HepG2 (cell line): Measurements from ENCODE around the gene INF2. TPM values are rescaled to one million over a fixed set of nuclear protein-coding genes. Genes with fewer than 3 reads are reported as not detected.
A peak's percentile ranks its signal among the peaks of the same experiment; 100 is the strongest.

Experiments
- GABPB1 ChIP-seq: IDR thresholded peaks from 2 replicates; pipeline ENCODE4 v1.6.1; 2016; ENCODE audit warnings: mild to moderate bottlenecking, missing genetic modification reagents, moderate library complexity, missing compliant biosample characterization
- HNF4A ChIP-seq: sonication (generic); formaldehyde crosslinking; IDR thresholded peaks from 2 replicates; pipeline ENCODE4 v1.4.0; 2020; ENCODE audit warnings: missing genetic modification reagents
- MAF1 ChIP-seq: sonication (generic); formaldehyde crosslinking; IDR thresholded peaks from 2 replicates; pipeline ENCODE4 v1.5.0; 2020; ENCODE audit warnings: missing genetic modification reagents, borderline replicate concordance
- MATR3 ChIP-seq: sonication (generic); formaldehyde crosslinking; IDR thresholded peaks from 2 replicates; pipeline ENCODE4 v1.4.0; 2020; ENCODE audit warnings: missing genetic modification reagents
- NFE2 ChIP-seq: sonication (generic); formaldehyde crosslinking; IDR thresholded peaks from 2 replicates; pipeline ENCODE4 v1.4.0; 2020; ENCODE audit warnings: missing genetic modification reagents
- POLR2A ChIP-seq, 2 experiments: IDR thresholded peaks; 2 replicates each; pipeline ENCODE4 v1.6.1; 2011; ENCODE audit warnings: low read depth in 2 of 2, low read length in 2 of 2, mild to moderate bottlenecking in 1 of 2, moderate library complexity in 1 of 2; ENCODE audit not compliant: insufficient read depth in 1 of 2
- POLR2AphosphoS2 ChIP-seq: IDR thresholded peaks from 2 replicates; pipeline ENCODE4 v1.6.1; 2011; ENCODE audit warnings: low read depth, low read length, improper control_type of control experiment
- POLR2AphosphoS5 ChIP-seq: IDR thresholded peaks from 2 replicates; pipeline ENCODE4 v1.6.1; 2012; ENCODE audit warnings: low read depth, low read length
- RBM39 ChIP-seq: fragments of 200-400 bp; formaldehyde crosslinking; IDR thresholded peaks from one replicate; pipeline ENCODE4 v1.6.1; 2018; ENCODE audit warnings: antibody characterized with exemption, mild to moderate bottlenecking, low read depth, low read length; ENCODE audit not compliant: poor library complexity, severe bottlenecking
- RXRA ChIP-seq: sonication (generic); formaldehyde crosslinking; IDR thresholded peaks from 2 replicates; pipeline ENCODE4 v1.5.1; 2020; ENCODE audit warnings: missing genetic modification reagents
- SETDB1 ChIP-seq: sonication (generic); formaldehyde crosslinking; IDR thresholded peaks from 2 replicates; pipeline ENCODE4 v1.5.1; 2020; ENCODE audit warnings: missing genetic modification reagents, mild to moderate bottlenecking, borderline replicate concordance
- STAG1 ChIP-seq: sonication (generic); formaldehyde crosslinking; IDR thresholded peaks from 2 replicates; pipeline ENCODE4 v1.4.0; 2020; ENCODE audit warnings: missing genetic modification reagents
- ZBTB1 ChIP-seq: sonication (generic); formaldehyde crosslinking; IDR thresholded peaks from 2 replicates; pipeline ENCODE4 v1.4.0; 2020; ENCODE audit warnings: missing genetic modification reagents, borderline replicate concordance
- ZBTB7A ChIP-seq: sonication (generic); formaldehyde crosslinking; IDR thresholded peaks from 2 replicates; pipeline ENCODE4 v1.8.0; 2022; ENCODE audit warnings: mild to moderate bottlenecking, missing genetic modification reagents
- ZFP82 ChIP-seq: sonication (generic); formaldehyde crosslinking; IDR thresholded peaks from 2 replicates; pipeline ENCODE4 v1.5.1; 2020; ENCODE audit warnings: mild to moderate bottlenecking, missing genetic modification reagents, borderline replicate concordance
- ZNF160 ChIP-seq: sonication (generic); formaldehyde crosslinking; IDR thresholded peaks from 2 replicates; pipeline ENCODE4 v1.8.0; 2022; ENCODE audit warnings: mild to moderate bottlenecking, inconsistent platforms, missing genetic modification reagents
- ZNF34 ChIP-seq: sonication (generic); formaldehyde crosslinking; IDR thresholded peaks from 2 replicates; pipeline ENCODE4 v1.4.0; 2020; ENCODE audit warnings: mild to moderate bottlenecking, missing genetic modification reagents, borderline replicate concordance
- ZNF468 ChIP-seq: sonication (generic); formaldehyde crosslinking; IDR thresholded peaks from 2 replicates; pipeline ENCODE4 v1.8.0; 2022; ENCODE audit warnings: mild to moderate bottlenecking, moderate library complexity, missing genetic modification reagents
- ZNF572 ChIP-seq: sonication (generic); formaldehyde crosslinking; IDR thresholded peaks from 2 replicates; pipeline ENCODE4 v1.5.1; 2020; ENCODE audit warnings: mild to moderate bottlenecking, missing genetic modification reagents
- polyA plus RNA-seq, 8 experiments: library from polyadenylated mRNA; depleted of rRNA in 3 of 8; stranded (reverse) in 7 of 8; unstranded in 1 of 8; fragments of >200 nt; fragmentation: Illumina TruSeq in 4 of 8; extraction: Trizol in 4 of 8; gene quantifications; 2 replicates each; pipeline versions ENCODE4 v1.2.1 to v1.2.3, GENCODE V29; 2011 to 2016; ENCODE audit warnings: low read depth in 4 of 8, missing spikeins in 1 of 8, mixed read lengths in 1 of 8; ENCODE audit not compliant: insufficient read depth in 1 of 8
- total RNA-seq, 5 experiments: library from RNA; depleted of rRNA; stranded (reverse); fragments of >200 nt; fragmentation: Illumina TruSeq; extraction: Trizol; gene quantifications; 2 replicates each; pipeline ENCODE4 v1.2.3, GENCODE V29; 2016; ENCODE audit warnings: low read depth in 1 of 5
- TF ChIP-seq, protein P1 (sequence below): IDR thresholded peaks from 2 replicates; pipeline ENCODE4 v1.6.1; 2016; ENCODE audit warnings: mild to moderate bottlenecking
- TF ChIP-seq, protein P2 (sequence below): sonication (generic); formaldehyde crosslinking; IDR thresholded peaks from 2 replicates; pipeline ENCODE4 v1.9.0; 2021; ENCODE audit warnings: missing genetic modification reagents, borderline replicate concordance
- TF ChIP-seq, protein P3 (sequence below), 2 experiments: sonication (generic) in 1 of 2; formaldehyde crosslinking in 1 of 2; IDR thresholded peaks; 2 replicates each; pipeline versions ENCODE4 v1.4.0 to v1.6.1; 2018 to 2020; ENCODE audit warnings: missing genetic modification reagents in 2 of 2, borderline replicate concordance in 1 of 2, low read depth in 1 of 2, mild to moderate bottlenecking in 1 of 2, missing biosample characterization in 1 of 2
- TF ChIP-seq, protein P4 (sequence below): sonication (generic); formaldehyde crosslinking; IDR thresholded peaks from 2 replicates; pipeline ENCODE4 v1.5.0; 2020; ENCODE audit warnings: missing genetic modification reagents

INF2 gene
- total and polyA plus RNA-seq, 2 of the 13 experiments (the other 11 are each of a cell fraction or from before 2014, with no cell fraction given): 16.4 to 26.4 TPM

DNA sequence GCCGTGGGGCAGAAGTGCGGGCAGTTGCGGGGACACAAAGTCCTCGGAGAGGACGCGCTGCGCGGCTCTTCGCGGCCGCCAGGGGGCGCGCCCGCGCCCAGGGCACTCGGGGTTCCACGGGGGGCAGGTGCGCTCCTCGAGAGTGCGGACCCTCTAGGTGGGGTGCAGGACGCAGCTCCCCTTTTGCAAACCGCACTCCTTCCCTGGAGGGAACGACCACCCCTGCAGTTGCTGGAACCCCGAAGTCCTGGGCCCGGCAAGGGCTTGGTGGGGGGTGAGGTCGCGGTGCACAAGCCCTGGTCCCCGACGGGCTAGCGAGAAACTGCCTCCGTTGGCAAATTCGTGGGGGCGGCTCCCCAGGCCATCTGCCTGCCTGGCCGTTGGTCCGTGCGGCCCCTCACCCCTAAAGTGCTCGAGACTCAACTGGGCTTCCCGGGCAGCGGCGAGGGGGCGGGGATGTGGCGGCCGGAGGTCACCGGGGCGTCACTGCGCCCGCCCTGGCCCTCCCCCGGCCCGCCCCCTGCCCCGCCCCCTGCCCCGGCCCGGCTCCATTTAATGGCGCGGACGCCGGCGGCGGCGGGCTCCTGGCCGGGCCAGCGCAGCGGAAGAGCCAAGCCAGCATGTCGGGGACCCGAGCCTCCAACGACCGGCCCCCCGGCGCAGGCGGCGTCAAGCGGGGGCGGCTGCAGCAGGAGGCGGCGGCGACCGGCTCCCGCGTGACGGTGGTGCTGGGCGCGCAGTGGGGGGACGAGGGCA is 34.4 kb downstream of the INF2 start, which contains the start of gene ADSS1 (continued):
- TF ChIP-seq, protein P1, sequence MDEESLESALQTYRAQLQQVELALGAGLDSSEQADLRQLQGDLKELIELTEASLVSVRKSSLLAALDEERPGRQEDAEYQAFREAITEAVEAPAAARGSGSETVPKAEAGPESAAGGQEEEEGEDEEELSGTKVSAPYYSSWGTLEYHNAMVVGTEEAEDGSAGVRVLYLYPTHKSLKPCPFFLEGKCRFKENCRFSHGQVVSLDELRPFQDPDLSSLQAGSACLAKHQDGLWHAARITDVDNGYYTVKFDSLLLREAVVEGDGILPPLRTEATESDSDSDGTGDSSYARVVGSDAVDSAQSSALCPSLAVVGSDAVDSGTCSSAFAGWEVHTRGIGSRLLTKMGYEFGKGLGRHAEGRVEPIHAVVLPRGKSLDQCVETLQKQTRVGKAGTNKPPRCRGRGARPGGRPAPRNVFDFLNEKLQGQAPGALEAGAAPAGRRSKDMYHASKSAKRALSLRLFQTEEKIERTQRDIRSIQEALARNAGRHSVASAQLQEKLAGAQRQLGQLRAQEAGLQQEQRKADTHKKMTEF (CRISPR knock-in tag): peak; percentile 76; the same call in 1 of the 2 replicates
- TF ChIP-seq, protein P2, sequence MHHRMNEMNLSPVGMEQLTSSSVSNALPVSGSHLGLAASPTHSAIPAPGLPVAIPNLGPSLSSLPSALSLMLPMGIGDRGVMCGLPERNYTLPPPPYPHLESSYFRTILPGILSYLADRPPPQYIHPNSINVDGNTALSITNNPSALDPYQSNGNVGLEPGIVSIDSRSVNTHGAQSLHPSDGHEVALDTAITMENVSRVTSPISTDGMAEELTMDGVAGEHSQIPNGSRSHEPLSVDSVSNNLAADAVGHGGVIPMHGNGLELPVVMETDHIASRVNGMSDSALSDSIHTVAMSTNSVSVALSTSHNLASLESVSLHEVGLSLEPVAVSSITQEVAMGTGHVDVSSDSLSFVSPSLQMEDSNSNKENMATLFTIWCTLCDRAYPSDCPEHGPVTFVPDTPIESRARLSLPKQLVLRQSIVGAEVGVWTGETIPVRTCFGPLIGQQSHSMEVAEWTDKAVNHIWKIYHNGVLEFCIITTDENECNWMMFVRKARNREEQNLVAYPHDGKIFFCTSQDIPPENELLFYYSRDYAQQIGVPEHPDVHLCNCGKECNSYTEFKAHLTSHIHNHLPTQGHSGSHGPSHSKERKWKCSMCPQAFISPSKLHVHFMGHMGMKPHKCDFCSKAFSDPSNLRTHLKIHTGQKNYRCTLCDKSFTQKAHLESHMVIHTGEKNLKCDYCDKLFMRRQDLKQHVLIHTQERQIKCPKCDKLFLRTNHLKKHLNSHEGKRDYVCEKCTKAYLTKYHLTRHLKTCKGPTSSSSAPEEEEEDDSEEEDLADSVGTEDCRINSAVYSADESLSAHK (CRISPR knock-in tag): 0 out of 2 replicates have a peak, but pooled peaks have one; percentile 46
- TF ChIP-seq, protein P3, sequence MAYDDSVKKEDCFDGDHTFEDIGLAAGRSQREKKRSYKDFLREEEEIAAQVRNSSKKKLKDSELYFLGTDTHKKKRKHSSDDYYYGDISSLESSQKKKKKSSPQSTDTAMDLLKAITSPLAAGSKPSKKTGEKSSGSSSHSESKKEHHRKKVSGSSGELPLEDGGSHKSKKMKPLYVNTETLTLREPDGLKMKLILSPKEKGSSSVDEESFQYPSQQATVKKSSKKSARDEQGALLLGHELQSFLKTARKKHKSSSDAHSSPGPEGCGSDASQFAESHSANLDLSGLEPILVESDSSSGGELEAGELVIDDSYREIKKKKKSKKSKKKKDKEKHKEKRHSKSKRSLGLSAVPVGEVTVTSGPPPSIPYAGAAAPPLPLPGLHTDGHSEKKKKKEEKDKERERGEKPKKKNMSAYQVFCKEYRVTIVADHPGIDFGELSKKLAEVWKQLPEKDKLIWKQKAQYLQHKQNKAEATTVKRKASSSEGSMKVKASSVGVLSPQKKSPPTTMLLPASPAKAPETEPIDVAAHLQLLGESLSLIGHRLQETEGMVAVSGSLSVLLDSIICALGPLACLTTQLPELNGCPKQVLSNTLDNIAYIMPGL (CRISPR knock-in tag; IDR thresholded peaks at IDR 0.05; ENCODE audit: borderline replicate concordance in 1 of 2, low read depth in 1 of 2): peak; percentile 66 to 89; a peak in 3 of 4 replicates
- TF ChIP-seq ZNF572 (peak; percentile 76; the same call in 1 of the 2 replicates), ZFP82 (CRISPR knock-in tag) (peak; percentile 56; the same call in 1 of the 2 replicates), RXRA (CRISPR knock-in tag) (peak; percentile 48), ZBTB1 (CRISPR knock-in tag) (no peak), ZNF468 (no peak), RBM39 (peak; percentile 36), POLR2A (IDR thresholded peaks at IDR 0.05; ENCODE audit: insufficient read depth in 1 of 2, low read depth in 2 of 2, low read length in 2 of 2) (peak in 1 of 2 experiments; percentile 27; a peak in 1 of 4 replicates), POLR2AphosphoS5 (peak; percentile 69), GABPB1 (CRISPR knock-in tag) (peak; percentile 56; the same call in 1 of the 2 replicates), MATR3 (CRISPR knock-in tag) (no peak), ZBTB7A (peak; percentile 70), NFE2 (CRISPR knock-in tag) (no peak), SETDB1 (CRISPR knock-in tag) (no peak), HNF4A (CRISPR knock-in tag) (0 out of 2 replicates have a peak, but pooled peaks have one; percentile 29), MAF1 (CRISPR knock-in tag) (0 out of 2 replicates have a peak, but pooled peaks have one; percentile 41), POLR2AphosphoS2 (no peak), STAG1 (CRISPR knock-in tag) (peak; percentile 42), ZNF160 (CRISPR knock-in tag) (no peak), ZNF34 (CRISPR knock-in tag) (0 out of 2 replicates have a peak, but pooled peaks have one; percentile 45)
- TF ChIP-seq, protein P4, sequence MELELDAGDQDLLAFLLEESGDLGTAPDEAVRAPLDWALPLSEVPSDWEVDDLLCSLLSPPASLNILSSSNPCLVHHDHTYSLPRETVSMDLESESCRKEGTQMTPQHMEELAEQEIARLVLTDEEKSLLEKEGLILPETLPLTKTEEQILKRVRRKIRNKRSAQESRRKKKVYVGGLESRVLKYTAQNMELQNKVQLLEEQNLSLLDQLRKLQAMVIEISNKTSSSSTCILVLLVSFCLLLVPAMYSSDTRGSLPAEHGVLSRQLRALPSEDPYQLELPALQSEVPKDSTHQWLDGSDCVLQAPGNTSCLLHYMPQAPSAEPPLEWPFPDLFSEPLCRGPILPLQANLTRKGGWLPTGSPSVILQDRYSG (CRISPR knock-in tag): no peak
